Gastroesophageal sphincter (tissue), 3 donors: Measurements from ENCODE around the gene HNF1B.

Source experiments
- CTCF ChIP-seq, 4 experiments: fragments of 200-600 bp in 2 of 4; fragments of 450-650 bp in 2 of 4; sonication (generic) in 1 of 4; IDR thresholded peaks; one replicate each; pipeline ENCODE4 v1.5.1; 2017 to 2019; ENCODE audit warnings: antibody characterized with exemption in 4 of 4, mild to moderate bottlenecking in 2 of 4, moderate library complexity in 2 of 4
- POLR2A ChIP-seq, 2 donors: fragments of 450-650 bp; IDR thresholded peaks; one replicate each; pipeline ENCODE4 v1.6.1; 2017; ENCODE audit warnings: antibody characterized with exemption in 2 of 2, mild to moderate bottlenecking in 2 of 2, moderate library complexity in 1 of 2
- POLR2AphosphoS5 ChIP-seq: sonication (generic); formaldehyde crosslinking; IDR thresholded peaks from one replicate; pipeline ENCODE4 v1.6.1; 2017; ENCODE audit warnings: antibody characterized with exemption

GRCh38 chr17:37745801-37746426, 1.1 kb upstream of the HNF1B start:
- TF ChIP-seq CTCF (IDR thresholded peaks at IDR 0.05) (no peak), POLR2AphosphoS5 (no peak), POLR2A (IDR thresholded peaks at IDR 0.05) (no peak)
